Mammary epithelial cell (primary cell): Measurements from ENCODE around the gene GREM1.

ENCODE experiments used
- CTCF ChIP-seq, 2 donors: IDR thresholded peaks in 1 of 2; conservative IDR thresholded peaks in 1 of 2; 2 replicates each; pipeline ENCODE4 v1.5.1; 2011 to 2012; ENCODE audit warnings: inconsistent platforms in 2 of 2, low read length in 2 of 2, mild to moderate bottlenecking in 2 of 2, control low read depth in 1 of 2, low read depth in 1 of 2; ENCODE audit not compliant: insufficient read depth in 1 of 2; ENCODE audit errors: extremely low read depth in 1 of 2
- EZH2 ChIP-seq: IDR thresholded peaks from 2 replicates; pipeline ENCODE4 v1.6.1; 2012; ENCODE audit warnings: low read length, inconsistent platforms, borderline replicate concordance

GRCh38 chr15:32787949-32788348 is 70.1 kb downstream of the GREM1 start:
- TF ChIP-seq CTCF (conservative IDR thresholded peaks at IDR 0.05 in 1 of 2, IDR thresholded peaks at IDR 0.05 in 1 of 2; ENCODE audit: extremely low read depth in 1 of 2, insufficient read depth in 1 of 2, low read depth in 1 of 2, low read length in 2 of 2) (no peak), EZH2 (no peak)
